Mammary epithelial cell (primary cell): Measurements from ENCODE around the gene BCR.

Experiments
- EZH2 ChIP-seq: IDR thresholded peaks from 2 replicates; pipeline ENCODE4 v1.6.1; 2012; ENCODE audit warnings: low read length, inconsistent platforms, borderline replicate concordance
- TF ChIP-seq, protein P1 (sequence below), 2 donors: IDR thresholded peaks in 1 of 2; conservative IDR thresholded peaks in 1 of 2; 2 replicates each; pipeline ENCODE4 v1.5.1; 2011 to 2012; ENCODE audit warnings: inconsistent platforms in 2 of 2, low read length in 2 of 2, mild to moderate bottlenecking in 2 of 2, control low read depth in 1 of 2, low read depth in 1 of 2; ENCODE audit not compliant: insufficient read depth in 1 of 2; ENCODE audit errors: extremely low read depth in 1 of 2

DNA sequence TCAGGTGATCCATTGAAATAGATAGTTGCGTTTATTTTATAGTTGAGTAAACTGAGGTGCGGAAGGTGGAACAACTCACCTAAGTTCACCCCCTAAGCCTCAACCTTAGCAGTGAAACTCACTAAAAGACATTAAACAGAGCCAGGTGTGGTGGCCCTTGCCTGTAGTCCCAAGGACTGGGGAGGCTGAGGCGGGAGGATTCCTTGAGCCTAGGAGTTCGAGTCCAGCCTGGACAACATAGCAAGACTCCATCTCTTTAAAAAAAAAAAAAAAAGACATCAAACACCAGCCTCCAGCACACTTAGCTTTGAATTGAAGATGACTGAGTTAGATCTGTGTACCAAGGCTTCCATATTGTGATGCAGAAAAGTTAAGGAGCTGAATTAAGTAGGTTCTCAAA, 35.9 kb upstream of the BCR start:
- TF ChIP-seq, protein P1, sequence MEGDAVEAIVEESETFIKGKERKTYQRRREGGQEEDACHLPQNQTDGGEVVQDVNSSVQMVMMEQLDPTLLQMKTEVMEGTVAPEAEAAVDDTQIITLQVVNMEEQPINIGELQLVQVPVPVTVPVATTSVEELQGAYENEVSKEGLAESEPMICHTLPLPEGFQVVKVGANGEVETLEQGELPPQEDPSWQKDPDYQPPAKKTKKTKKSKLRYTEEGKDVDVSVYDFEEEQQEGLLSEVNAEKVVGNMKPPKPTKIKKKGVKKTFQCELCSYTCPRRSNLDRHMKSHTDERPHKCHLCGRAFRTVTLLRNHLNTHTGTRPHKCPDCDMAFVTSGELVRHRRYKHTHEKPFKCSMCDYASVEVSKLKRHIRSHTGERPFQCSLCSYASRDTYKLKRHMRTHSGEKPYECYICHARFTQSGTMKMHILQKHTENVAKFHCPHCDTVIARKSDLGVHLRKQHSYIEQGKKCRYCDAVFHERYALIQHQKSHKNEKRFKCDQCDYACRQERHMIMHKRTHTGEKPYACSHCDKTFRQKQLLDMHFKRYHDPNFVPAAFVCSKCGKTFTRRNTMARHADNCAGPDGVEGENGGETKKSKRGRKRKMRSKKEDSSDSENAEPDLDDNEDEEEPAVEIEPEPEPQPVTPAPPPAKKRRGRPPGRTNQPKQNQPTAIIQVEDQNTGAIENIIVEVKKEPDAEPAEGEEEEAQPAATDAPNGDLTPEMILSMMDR (conservative IDR thresholded peaks at IDR 0.05 in 1 of 2, IDR thresholded peaks at IDR 0.05 in 1 of 2; ENCODE audit: extremely low read depth in 1 of 2, insufficient read depth in 1 of 2, low read depth in 1 of 2, low read length in 2 of 2): no peak
- TF ChIP-seq EZH2: no peak
